Hepatocyte (in vitro differentiated cells): ENCODE data around the gene TBX6. TPM values are rescaled to one million over a fixed set of nuclear protein-coding genes. Genes with fewer than 3 reads are reported as not detected.

ENCODE experiments used
- DNase-seq: peaks from one replicate; pipeline ENCODE4 v3.0.0-alpha.2; 2016; ENCODE audit warnings: low spot score
- H2AFZ ChIP-seq: fragments of 200-600 bp; sonication (generic); 2 replicates; pipeline ENCODE4 v1.6.0; 2016; ENCODE audit warnings: antibody characterized with exemption, mild to moderate bottlenecking
- H3K27ac ChIP-seq: fragments of 200-600 bp; sonication (generic); 2 replicates; pipeline ENCODE4 v1.5.1; 2016; ENCODE audit warnings: mild to moderate bottlenecking
- H3K27me3 ChIP-seq: fragments of 200-600 bp; sonication (generic); 2 replicates; pipeline ENCODE4 v1.6.1; 2016
- H3K36me3 ChIP-seq: fragments of 200-600 bp; sonication (generic); replicated peaks from 2 replicates; pipeline ENCODE4 v1.5.1; 2016; ENCODE audit warnings: low read depth; ENCODE audit not compliant: insufficient read depth
- H3K4me1 ChIP-seq: fragments of 200-600 bp; sonication (generic); 2 replicates; pipeline ENCODE4 v1.5.1; 2016; ENCODE audit warnings: mild to moderate bottlenecking, moderate library complexity; ENCODE audit not compliant: insufficient read depth
- H3K4me2 ChIP-seq: fragments of 200-600 bp; sonication (generic); 2 replicates; pipeline ENCODE4 v1.6.0; 2016
- H3K4me3 ChIP-seq: fragments of 200-600 bp; sonication (generic); 2 replicates; pipeline ENCODE4 v1.5.1; 2016; ENCODE audit warnings: mild to moderate bottlenecking
- H3K79me2 ChIP-seq: fragments of 200-600 bp; sonication (generic); 2 replicates; pipeline ENCODE4 v1.6.0; 2017; ENCODE audit warnings: mild to moderate bottlenecking
- H3K9me2 ChIP-seq: fragments of 200-600 bp; sonication (generic); replicated peaks from 2 replicates; pipeline ENCODE4 v1.6.0; 2017; ENCODE audit warnings: mild to moderate bottlenecking; ENCODE audit not compliant: insufficient read depth
- H3K9me3 ChIP-seq: fragments of 200-600 bp; sonication (generic); 2 replicates; pipeline ENCODE4 v1.5.1; 2016; ENCODE audit warnings: low read depth, mild to moderate bottlenecking
- H4K20me1 ChIP-seq: fragments of 200-600 bp; sonication (generic); 2 replicates; pipeline ENCODE4 v1.6.0; 2016; ENCODE audit warnings: mild to moderate bottlenecking; ENCODE audit not compliant: insufficient read depth, poor library complexity, severe bottlenecking
- CTCF ChIP-seq: fragments of 200-600 bp; sonication (generic); IDR thresholded peaks from 2 replicates; pipeline ENCODE4 v1.5.1; 2016; ENCODE audit warnings: antibody characterized with exemption, mild to moderate bottlenecking; ENCODE audit not compliant: poor library complexity
- EZH2 ChIP-seq: fragments of 200-600 bp; sonication (generic); IDR thresholded peaks from 2 replicates; pipeline ENCODE4 v1.6.1; 2016; ENCODE audit warnings: antibody characterized with exemption, mild to moderate bottlenecking, borderline replicate concordance
- EZH2phosphoT487 ChIP-seq: fragments of 200-600 bp; sonication (generic); IDR thresholded peaks from one replicate; pipeline ENCODE4 v1.6.1; 2018; ENCODE audit warnings: antibody characterized with exemption, mild to moderate bottlenecking, low read depth, moderate library complexity; ENCODE audit not compliant: unreplicated experiment, severe bottlenecking
- WGBS: methylation state at CpG from one replicate; pipeline ENCODE4 v1.1.6; 2016; ENCODE audit warnings: low lambda C conversion rate; ENCODE audit errors: missing lambda C conversion rate; 5-methylcytosine and 5-hydroxymethylcytosine counted together
- polyA plus RNA-seq: library from polyadenylated mRNA; unstranded; fragments of >200 nt; fragmentation: Nextera tagmentation; extraction: Ambion mirVana; gene quantifications from 2 replicates; pipeline ENCODE4 v1.2.1, GENCODE V29; 2016
- total RNA-seq: library from RNA; depleted of rRNA; stranded (reverse); fragments of >200 nt; gene quantifications from 2 replicates; pipeline ENCODE4 v1.2.3, GENCODE V29; 2014

Gene TBX6
- total and polyA plus RNA-seq, 2 experiments from 2014 or later: 0.10 to 0.60 TPM

DNA sequence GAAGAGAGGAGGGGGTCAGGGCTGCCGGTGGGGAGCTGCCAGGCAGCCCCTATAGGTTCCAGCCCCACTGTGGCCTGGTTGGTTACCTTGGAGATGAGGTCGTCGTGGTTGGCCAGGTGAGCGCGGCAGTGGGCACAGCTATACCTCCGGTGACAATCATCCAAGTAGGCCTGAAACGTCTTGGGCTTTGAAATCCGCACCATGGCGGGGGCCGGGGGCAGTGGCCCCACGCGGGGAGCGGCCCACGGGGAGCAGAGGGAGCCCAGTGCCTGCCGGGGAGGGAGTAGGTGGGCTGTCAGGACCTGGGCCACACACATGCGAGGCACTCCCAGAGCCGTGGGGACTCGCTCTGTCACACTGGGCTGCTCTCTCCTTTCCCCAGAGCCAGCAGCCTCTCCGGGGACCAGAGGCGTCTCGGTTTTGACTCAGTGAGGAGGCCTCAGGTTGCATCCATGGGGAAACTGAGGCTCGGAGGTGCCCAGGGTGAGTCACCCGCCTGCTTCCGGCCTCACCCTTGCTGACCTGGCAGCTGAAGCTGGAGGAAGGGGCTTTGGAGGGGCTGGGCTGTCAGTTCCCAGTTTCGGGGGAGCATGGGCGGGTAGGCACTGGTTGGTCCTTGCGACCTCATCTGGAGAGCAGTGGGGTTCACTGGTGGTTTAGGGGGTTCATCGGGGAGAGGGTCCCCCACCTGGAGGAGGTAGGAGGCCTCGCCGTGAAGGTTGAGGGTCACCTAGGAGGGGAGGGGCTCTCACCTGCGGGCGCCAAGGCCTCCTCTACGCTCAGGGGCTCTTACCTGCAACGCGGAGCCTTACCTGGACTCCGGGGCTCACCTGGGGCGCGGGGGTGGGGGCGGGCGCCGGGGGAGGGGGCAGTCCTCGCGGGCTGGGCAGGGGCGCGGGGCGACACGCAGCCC, 3.7 kb upstream of the TBX6 start:
- Histone ChIP-seq H3K9me2 (no peaks in the 10 kb centered on the region), H3K79me2 (peaks cover 45% of the 10 kb centered on the region), H3K4me1 (peaks cover 24% of the 10 kb centered on the region), H3K27me3 (no peaks in the 10 kb centered on the region), H3K36me3 (no peaks in the 10 kb centered on the region), H3K9me3 (no peaks in the 10 kb centered on the region), H3K4me2 (peak overlapping the region; percentile 90), H4K20me1 (peaks cover 16% of the 10 kb centered on the region), H3K4me3 (peak overlapping the region; percentile 27), H3K27ac (peak overlapping the region; percentile 61), H2AFZ (no peak overlapping the region)
- no peak for TF ChIP-seq EZH2
- no peak for TF ChIP-seq CTCF
- no peak for DNase-seq
- WGBS: 56% methylated on average over 15 of the region's 47 CpGs

DNA sequence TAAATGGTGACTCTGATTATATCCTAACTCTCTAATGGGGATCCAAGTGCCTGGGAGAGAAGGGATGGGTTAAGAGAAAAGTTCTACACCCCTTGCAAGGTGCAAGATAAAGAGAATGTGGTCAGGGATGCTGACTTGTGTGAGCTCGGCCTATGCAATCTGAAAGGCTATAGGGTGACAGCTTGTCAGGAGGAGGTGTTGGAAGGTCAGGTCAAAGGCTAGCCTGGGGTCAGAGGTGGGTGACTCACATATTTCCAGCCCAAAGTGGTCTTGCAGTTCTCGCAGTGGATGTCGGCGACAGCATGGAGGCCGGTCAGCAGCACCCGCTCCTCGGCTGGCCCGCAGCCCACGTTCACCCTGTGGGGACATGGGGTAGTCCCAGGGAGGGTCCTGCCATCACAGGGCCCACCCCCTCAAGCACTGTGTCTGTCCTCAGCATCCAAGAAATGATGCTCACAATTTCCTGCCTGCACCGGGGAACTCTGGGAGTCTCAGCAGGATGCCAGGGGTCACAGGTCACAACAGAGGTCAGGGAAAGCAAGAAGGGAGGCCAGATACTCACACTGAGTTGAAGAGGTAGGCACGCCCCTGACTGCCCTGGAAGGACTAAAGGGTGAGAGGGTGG, 2.9 kb upstream of the TBX6 start:
- no peak overlapping the region for H3K4me3 ChIP-seq
- H3K4me1 ChIP-seq: peaks cover 18% of the 10 kb centered on the region
- TF ChIP-seq EZH2: no peak
- TF ChIP-seq EZH2phosphoT487: no peak
- no peak for TF ChIP-seq CTCF
- WGBS: 90% methylated on average over 11 of the region's 11 CpGs
- DNase-seq: no peak
- H3K27me3 ChIP-seq: no peaks in the 10 kb centered on the region
- no peaks in the 10 kb centered on the region for H3K36me3 ChIP-seq
- peak overlapping the region; percentile 90 for H3K4me2 ChIP-seq
- no peak overlapping the region for H3K27ac ChIP-seq
- H3K9me3 ChIP-seq: no peaks in the 10 kb centered on the region
- no peak overlapping the region for H2AFZ ChIP-seq
- H3K79me2 ChIP-seq: peaks cover 37% of the 10 kb centered on the region
- H4K20me1 ChIP-seq: peaks cover 11% of the 10 kb centered on the region
- H3K9me2 ChIP-seq: no peaks in the 10 kb centered on the region

DNA sequence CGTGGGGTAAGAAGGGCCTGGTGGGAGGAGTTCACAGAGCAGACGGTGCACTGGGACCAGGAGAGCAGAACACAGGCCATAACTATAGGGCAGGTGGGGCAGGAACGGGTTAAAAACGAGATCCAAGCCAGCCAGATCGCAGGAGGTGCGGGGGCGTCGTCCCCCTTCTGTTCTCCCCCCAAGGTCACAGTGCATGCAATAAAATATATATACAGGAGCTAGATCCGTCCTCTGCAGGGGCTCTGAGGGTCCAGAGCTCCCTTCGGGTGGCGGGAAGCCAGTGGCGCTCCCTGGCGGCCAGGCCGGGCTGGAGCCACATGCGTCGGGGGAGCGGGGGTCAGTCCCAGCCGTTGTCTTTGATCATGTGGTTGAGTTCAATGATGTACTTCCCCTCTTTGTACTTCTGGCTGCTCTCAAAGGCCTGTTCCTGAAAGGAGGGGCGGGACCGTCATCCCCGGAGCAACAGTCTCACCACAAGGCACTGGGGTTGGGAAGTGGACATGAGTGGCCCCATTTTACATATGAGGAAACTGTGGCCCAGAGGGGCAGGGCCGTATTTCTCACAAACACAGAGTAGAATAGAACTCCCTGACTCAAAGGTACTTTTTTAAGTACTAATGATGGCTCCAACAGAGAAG, 768 bp upstream of the TBX6 start:
- no peaks in the 10 kb centered on the region for H3K27me3 ChIP-seq
- H3K36me3 ChIP-seq: no peaks in the 10 kb centered on the region
- H2AFZ ChIP-seq: peak overlapping the region; percentile 63
- peak overlapping the region; percentile 53 for H3K27ac ChIP-seq
- no peaks in the 10 kb centered on the region for H3K9me2 ChIP-seq
- DNase-seq: peak; percentile 68
- H3K4me3 ChIP-seq: peak overlapping the region; percentile 25
- peaks cover 15% of the 10 kb centered on the region for H3K4me1 ChIP-seq
- H3K4me2 ChIP-seq: peak overlapping the region; percentile 92
- H3K9me3 ChIP-seq: no peaks in the 10 kb centered on the region
- no peak for TF ChIP-seq EZH2
- peak; percentile 57 for TF ChIP-seq CTCF
- TF ChIP-seq EZH2phosphoT487: no peak
- 26% methylated on average over 21 of the region's 22 CpGs for WGBS
- H3K79me2 ChIP-seq: peaks cover 16% of the 10 kb centered on the region
- no peaks in the 10 kb centered on the region for H4K20me1 ChIP-seq
